B cell (primary cell): ENCODE data around the gene TEX51.

Experiments used
- EZH2 ChIP-seq: IDR thresholded peaks from 2 replicates; pipeline ENCODE4 v1.6.1; 2012; ENCODE audit warnings: borderline replicate concordance, low read depth, mild to moderate bottlenecking, moderate library complexity, low read length; ENCODE audit not compliant: insufficient read depth, poor library complexity, severe bottlenecking
- TF ChIP-seq, protein P1 (sequence below): fragments of 200-600 bp; IDR thresholded peaks from one replicate; pipeline ENCODE4 v1.8.0; 2022; ENCODE audit warnings: antibody characterized with exemption, mild to moderate bottlenecking

DNA sequence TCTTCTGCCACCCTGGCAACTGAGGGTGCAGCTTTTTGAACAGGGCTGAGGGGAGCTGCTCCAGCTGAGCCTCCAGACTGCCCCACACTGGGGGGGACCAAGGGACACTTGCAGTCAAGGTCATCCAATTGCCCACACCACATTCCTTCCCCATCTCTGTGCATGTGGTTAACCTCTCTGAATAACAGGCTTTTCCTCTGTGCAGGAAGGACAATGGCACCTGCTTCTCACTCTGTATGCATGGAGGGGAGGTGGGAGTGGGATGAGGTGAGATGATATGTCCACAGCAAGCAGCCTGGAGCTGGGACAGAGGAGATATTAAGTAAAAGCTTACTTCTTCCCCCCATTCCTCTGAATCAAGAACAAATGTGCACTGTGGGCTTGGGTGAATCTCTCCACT lies 39.1 kb upstream of the TEX51 start:
- TF ChIP-seq, protein P1, sequence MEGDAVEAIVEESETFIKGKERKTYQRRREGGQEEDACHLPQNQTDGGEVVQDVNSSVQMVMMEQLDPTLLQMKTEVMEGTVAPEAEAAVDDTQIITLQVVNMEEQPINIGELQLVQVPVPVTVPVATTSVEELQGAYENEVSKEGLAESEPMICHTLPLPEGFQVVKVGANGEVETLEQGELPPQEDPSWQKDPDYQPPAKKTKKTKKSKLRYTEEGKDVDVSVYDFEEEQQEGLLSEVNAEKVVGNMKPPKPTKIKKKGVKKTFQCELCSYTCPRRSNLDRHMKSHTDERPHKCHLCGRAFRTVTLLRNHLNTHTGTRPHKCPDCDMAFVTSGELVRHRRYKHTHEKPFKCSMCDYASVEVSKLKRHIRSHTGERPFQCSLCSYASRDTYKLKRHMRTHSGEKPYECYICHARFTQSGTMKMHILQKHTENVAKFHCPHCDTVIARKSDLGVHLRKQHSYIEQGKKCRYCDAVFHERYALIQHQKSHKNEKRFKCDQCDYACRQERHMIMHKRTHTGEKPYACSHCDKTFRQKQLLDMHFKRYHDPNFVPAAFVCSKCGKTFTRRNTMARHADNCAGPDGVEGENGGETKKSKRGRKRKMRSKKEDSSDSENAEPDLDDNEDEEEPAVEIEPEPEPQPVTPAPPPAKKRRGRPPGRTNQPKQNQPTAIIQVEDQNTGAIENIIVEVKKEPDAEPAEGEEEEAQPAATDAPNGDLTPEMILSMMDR = no peak
- no peak for TF ChIP-seq EZH2
